GM19455 (cell line): ENCODE results near the gene FAF1.

Experiments
- ATAC-seq: cut with Tn5 transposase; IDR thresholded peaks from one replicate; pipeline ENCODE4 v1.9.1; 2021; ENCODE audit not compliant: unreplicated experiment

FAF1 gene

GRCh38 chr1:50450861-50451653, 509.0 kb downstream of the FAF1 start:
- ATAC-seq, result no peak

GRCh38 chr1:50447961-50448360, 512.1 kb downstream of the FAF1 start:
- ATAC-seq, result no peak

GRCh38 chr1:50441183-50441582, 518.9 kb downstream of the FAF1 start:
- no peak for ATAC-seq

- ATAC-seq, result no peak
Measured at GRCh38 chr1:50438945-50439344, 521.1 kb downstream of the FAF1 start.

- ATAC-seq, result no peak
Measured at GRCh38 chr1:50436489-50436888, 523.6 kb downstream of the FAF1 start.

GRCh38 chr1:50430010-50430405, 530.1 kb downstream of the FAF1 start:
- ATAC-seq, result no peak

GRCh38 chr1:50427818-50428779, 532.0 kb downstream of the FAF1 start:
- no peak for ATAC-seq

GRCh38 chr1:50427086-50427817, 532.8 kb downstream of the FAF1 start:
- no peak for ATAC-seq

GRCh38 chr1:50426702-50427085, 533.4 kb downstream of the FAF1 start:
- ATAC-seq, result no peak

GRCh38 chr1:50426108-50426700, 533.9 kb downstream of the FAF1 start:
- no peak for ATAC-seq

- no peak for ATAC-seq
Measured at GRCh38 chr1:50425376-50426107, 534.5 kb downstream of the FAF1 start.

- ATAC-seq, result no peak
Measured at GRCh38 chr1:50424884-50425375, 535.1 kb downstream of the FAF1 start.

- ATAC-seq, result no peak
Measured at GRCh38 chr1:50424045-50424883, 535.8 kb downstream of the FAF1 start.

- ATAC-seq, result no peak
Measured at GRCh38 chr1:50423670-50424000, 536.4 kb downstream of the FAF1 start.

GRCh38 chr1:50422946-50423669, 537.0 kb downstream of the FAF1 start, which contains the start of gene DMRTA2:
TSS of gene DMRTA2 (minus strand) at chr1:50423443. CDS start at chr1:50421536, 1,907 bp downstream.
- no peak for ATAC-seq

GRCh38 chr1:50422675-50422945, 537.5 kb downstream of the FAF1 start:
- no peak for ATAC-seq

GRCh38 chr1:50421768-50422674, 538.0 kb downstream of the FAF1 start:
- no peak for ATAC-seq

- no peak for ATAC-seq
Measured at GRCh38 chr1:50421366-50421748, 538.7 kb downstream of the FAF1 start.
